A204.1 (cell line): ENCODE data around the gene UGT1A6.
"Not testable (repeated sequence)": the region's sequence is repeated elsewhere in the genome, so short reads cannot be mapped to it uniquely, and the experiment has no call there.

Experiments
- FAIRE-seq: peaks from 2 replicates; lab custom pipeline; 2012; peaks lifted over from hg19 to GRCh38; lab: Jason Lieb, UNC

Gene UGT1A6

GRCh38 chr2:233728723-233729301 is 36.1 kb downstream of the UGT1A6 start, which contains the start of gene UGT1A3:
TSS of gene UGT1A3 (plus strand) at chr2:233729042. CDS start at chr2:233729127, 85 bp downstream.
- no peak for FAIRE-seq

- not testable (repeated sequence) for FAIRE-seq
These were observed 44.4 kb downstream of the UGT1A6 start for GRCh38 chr2:233736868-233737653.

- FAIRE-seq, result no peak
These were observed 48.2 kb downstream of the UGT1A6 start for GRCh38 chr2:233740870-233741269.

- no peak for FAIRE-seq
These were observed 51.0 kb downstream of the UGT1A6 start for GRCh38 chr2:233743464-233744259.

- no peak for FAIRE-seq
These were observed 52.5 kb downstream of the UGT1A6 start for GRCh38 chr2:233745073-233745755.

- FAIRE-seq, result not testable (repeated sequence)
These were observed 53.1 kb downstream of the UGT1A6 start for GRCh38 chr2:233745838-233746237.

- no peak for FAIRE-seq
These were observed 54.0 kb downstream of the UGT1A6 start for GRCh38 chr2:233746475-233747282.

GRCh38 chr2:233747283-233747544 is 54.5 kb downstream of the UGT1A6 start:
- no peak for FAIRE-seq

- not testable (repeated sequence) for FAIRE-seq
These were observed 58.0 kb downstream of the UGT1A6 start for GRCh38 chr2:233750689-233751088.

GRCh38 chr2:233751212-233752009 is 58.7 kb downstream of the UGT1A6 start:
- FAIRE-seq, result not testable (repeated sequence)

GRCh38 chr2:233754872-233755611 is 62.4 kb downstream of the UGT1A6 start:
- no peak for FAIRE-seq

- FAIRE-seq, result no peak
These were observed 63.9 kb downstream of the UGT1A6 start for GRCh38 chr2:233756429-233757081.

GRCh38 chr2:233758141-233758540 is 65.5 kb downstream of the UGT1A6 start:
- no peak for FAIRE-seq

GRCh38 chr2:233758849-233759248 is 66.2 kb downstream of the UGT1A6 start:
- no peak for FAIRE-seq

GRCh38 chr2:233760043-233760442 is 67.4 kb downstream of the UGT1A6 start, which contains the start of gene UGT1A1:
TSS of gene UGT1A1 (plus strand) at chr2:233760270. CDS start at chr2:233760288, 18 bp downstream.
- FAIRE-seq, result no peak

GRCh38 chr2:233761040-233761769 is 68.5 kb downstream of the UGT1A6 start:
- no peak for FAIRE-seq

GRCh38 chr2:233764264-233764663 is 71.6 kb downstream of the UGT1A6 start:
- no peak for FAIRE-seq

- FAIRE-seq, result no peak
These were observed 72.1 kb downstream of the UGT1A6 start for GRCh38 chr2:233764761-233765160.

- FAIRE-seq, result no peak
These were observed 73.7 kb downstream of the UGT1A6 start for GRCh38 chr2:233766416-233766815.
